Transverse colon (tissue), 4 donors: ENCODE measurements around the gene TRABD2B.

Source experiments
- CTCF ChIP-seq, 5 experiments: fragments of 200-600 bp in 3 of 5; fragments of 450-650 bp in 2 of 5; sonication (generic) in 3 of 5; IDR thresholded peaks; 1 replicate in 2 of 5; 2 replicates in 3 of 5; pipeline ENCODE4 v1.5.1; 2016 to 2017; ENCODE audit warnings: antibody characterized with exemption in 5 of 5, inconsistent platforms in 3 of 5, mild to moderate bottlenecking in 2 of 5, moderate library complexity in 1 of 5
- EP300 ChIP-seq: sonication (generic); formaldehyde crosslinking; IDR thresholded peaks from one replicate; pipeline ENCODE4 v1.6.1; 2017; ENCODE audit warnings: antibody characterized with exemption, low read depth
- POLR2A ChIP-seq: fragments of 450-650 bp; IDR thresholded peaks from one replicate; pipeline ENCODE4 v1.6.1; 2016; ENCODE audit warnings: antibody characterized with exemption, mild to moderate bottlenecking, moderate library complexity
- POLR2AphosphoS5 ChIP-seq, 3 donors: sonication (generic); formaldehyde crosslinking; IDR thresholded peaks; one replicate each; pipeline ENCODE4 v1.6.1; 2016; ENCODE audit warnings: antibody characterized with exemption in 3 of 3

- TF ChIP-seq EP300 = no peak
- TF ChIP-seq CTCF (IDR thresholded peaks at IDR 0.05) = no peak
- no peak for TF ChIP-seq POLR2A
- TF ChIP-seq POLR2AphosphoS5 (IDR thresholded peaks at IDR 0.05) = no peak
Observed at GRCh38 chr1:47753808-47754207, 243.4 kb downstream of the TRABD2B start.
